GM20000 (cell line): ENCODE results near the gene GOLGA6A.
"Not testable (repeated sequence)": the region's sequence is repeated elsewhere in the genome, so short reads cannot be mapped to it uniquely, and the experiment has no call there.

Experiments
- DNase-seq: peaks from one replicate; pipeline ENCODE4 v3.0.0; 2012; ENCODE audit warnings: low spot score
- CTCF ChIP-seq: IDR thresholded peaks from 2 replicates; pipeline ENCODE4 v1.5.1; 2012; ENCODE audit warnings: mild to moderate bottlenecking, control low read depth; ENCODE audit errors: extremely low read depth, missing control alignments

GOLGA6A gene

DNA sequence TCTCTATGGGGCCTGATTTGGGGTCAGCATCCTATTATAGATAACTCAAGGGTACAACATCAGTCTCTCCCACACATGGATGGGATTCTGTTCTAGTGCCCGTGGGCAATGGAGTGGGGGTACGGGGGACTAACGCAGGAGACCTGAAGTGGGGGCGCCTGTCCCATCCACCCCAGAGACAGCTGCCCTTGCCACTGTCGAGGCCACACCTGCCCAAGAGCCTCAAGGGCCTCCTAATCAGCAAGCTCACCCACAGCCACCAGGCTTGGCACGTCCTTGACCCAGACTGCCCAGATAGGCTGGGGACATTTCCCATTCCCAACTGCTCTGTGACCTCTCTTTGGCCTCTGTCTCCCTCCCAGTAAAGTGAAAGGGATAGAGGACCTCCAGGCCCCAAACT is 39.5 kb upstream of the GOLGA6A start:
- no peak for DNase-seq
- no peak for TF ChIP-seq CTCF

- no peak for DNase-seq
- no peak for TF ChIP-seq CTCF
Measured at GRCh38 chr15:74121039-74121438, 38.7 kb upstream of the GOLGA6A start.

- no peak for TF ChIP-seq CTCF
Measured at GRCh38 chr15:74120426-74120825, 38.1 kb upstream of the GOLGA6A start.

GRCh38 chr15:74109713-74110112 is 27.4 kb upstream of the GOLGA6A start:
- no peak for DNase-seq
- no peak for TF ChIP-seq CTCF

More at GRCh38 chr15:74120426-74120825, 38.1 kb upstream of the GOLGA6A start:
- DNase-seq, result no peak

DNA sequence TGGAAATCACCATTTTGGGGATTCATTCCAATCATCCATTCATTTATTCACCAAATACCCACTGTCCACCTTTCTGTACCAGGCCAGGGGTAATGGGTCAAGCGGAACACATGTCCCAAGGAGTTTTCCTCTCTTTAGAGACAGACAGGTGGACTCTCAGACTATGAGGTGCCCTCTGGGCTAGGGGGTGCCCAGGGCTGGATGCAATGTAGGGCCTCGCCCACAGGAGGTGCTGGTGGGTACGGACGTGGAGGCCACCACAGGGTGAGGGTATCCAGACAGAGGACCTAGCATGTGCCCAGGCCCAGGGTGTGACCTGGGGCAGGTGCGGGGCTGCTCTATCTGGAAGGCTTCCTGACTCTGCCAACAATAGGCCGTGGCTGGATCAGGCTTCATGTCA is 26.3 kb upstream of the GOLGA6A start:
- DNase-seq, result not testable (repeated sequence)

GRCh38 chr15:74108111-74108510 is 25.8 kb upstream of the GOLGA6A start:
- no peak for TF ChIP-seq CTCF

DNA sequence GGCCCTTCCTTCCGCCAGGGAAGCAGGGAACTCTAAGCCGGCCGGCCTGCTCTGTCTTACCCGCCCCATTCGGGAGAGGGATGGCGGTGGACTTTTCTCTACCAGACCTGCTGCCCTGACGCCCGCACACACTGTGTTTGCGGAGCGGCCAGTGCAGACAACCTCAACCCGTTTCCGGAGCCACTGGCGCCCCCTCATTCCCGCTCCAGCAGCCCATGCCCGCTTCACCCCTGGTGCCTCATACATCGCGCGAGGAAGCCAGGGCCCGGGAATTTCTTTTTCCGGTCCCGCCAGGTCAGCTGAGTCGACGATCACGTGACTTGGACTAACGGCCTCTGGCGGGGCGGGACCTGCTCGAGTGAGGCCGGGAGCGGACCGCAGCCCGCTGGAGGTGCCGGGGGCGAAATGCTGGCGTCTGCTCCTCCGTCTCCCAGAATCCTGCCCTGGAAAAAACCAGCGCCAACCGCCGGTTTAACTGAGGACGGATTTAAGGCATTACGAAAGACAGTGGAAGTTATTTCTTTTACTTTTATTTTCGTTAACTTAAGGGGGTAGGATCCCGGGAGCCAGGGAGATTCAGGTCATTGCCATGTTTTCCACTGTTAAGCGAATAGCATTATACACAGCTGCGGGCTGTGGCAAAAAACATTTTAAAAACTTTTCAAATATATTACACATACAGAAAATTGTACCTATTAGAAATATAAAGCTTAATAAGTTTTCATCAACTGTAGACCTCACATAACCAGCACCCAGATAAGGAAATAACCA is 17.8 kb upstream of the GOLGA6A start:
- DNase-seq, result peak; percentile 74

More at GRCh38 chr15:74108111-74108510, 25.8 kb upstream of the GOLGA6A start:
- no peak for DNase-seq

DNA sequence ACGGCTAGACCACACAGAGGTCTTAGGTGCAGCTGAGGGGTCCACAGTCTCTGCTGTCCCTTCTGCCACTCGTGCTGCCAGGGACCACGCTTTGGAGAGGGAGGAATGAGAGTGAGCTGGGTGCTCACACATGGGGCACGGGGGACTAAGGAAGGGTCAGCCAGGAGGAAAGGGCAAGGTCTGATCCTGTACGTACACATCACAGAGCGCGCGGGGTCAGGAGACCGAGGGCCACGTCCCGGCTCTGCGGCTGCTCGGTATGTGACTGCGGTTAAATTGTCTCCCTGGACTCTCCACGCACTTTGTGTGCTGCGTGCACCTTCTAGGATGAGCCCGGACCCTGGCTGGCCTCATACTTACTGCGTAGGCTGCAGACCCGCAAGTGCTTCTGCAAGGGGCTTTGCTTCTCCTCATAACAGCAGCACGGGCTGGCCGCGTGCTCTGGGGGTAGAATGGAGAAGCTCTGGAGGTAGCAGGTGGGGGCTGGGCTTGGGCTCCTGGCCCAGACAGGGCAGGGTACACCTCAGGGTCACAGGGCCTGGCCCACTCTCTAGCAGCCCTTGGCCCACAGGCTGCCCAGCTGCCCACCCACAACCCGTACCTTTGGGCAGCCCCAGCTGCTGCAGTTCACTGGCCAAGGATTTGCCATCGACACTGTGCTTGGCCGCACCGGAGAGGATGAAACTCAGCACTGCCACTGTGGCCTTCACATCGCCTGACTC is 14.6 kb upstream of the GOLGA6A start:
- not testable (repeated sequence) for DNase-seq

GRCh38 chr15:74095610-74096009 is 13.3 kb upstream of the GOLGA6A start:
- DNase-seq, result not testable (repeated sequence)

DNA sequence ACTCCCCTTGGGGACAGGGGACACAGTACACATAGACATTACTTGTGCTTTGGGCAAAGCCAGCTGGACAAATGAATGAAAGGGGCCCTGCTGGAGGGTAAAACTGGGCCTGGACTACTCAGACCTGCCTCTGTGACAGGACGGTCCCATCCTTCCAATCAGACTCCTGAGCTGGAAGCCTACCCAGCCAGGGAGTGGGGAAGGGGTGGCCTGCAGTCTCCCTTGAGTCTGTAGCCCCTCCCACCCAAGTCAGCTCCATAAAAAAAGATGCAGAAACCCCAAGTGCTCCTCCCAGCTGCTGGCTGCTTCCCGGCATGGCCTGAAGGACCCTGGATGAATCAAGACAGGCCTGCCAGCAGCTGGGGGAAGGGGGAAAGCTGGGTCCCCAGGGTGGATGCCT is 12.2 kb upstream of the GOLGA6A start:
- DNase-seq, result not testable (repeated sequence)

DNA sequence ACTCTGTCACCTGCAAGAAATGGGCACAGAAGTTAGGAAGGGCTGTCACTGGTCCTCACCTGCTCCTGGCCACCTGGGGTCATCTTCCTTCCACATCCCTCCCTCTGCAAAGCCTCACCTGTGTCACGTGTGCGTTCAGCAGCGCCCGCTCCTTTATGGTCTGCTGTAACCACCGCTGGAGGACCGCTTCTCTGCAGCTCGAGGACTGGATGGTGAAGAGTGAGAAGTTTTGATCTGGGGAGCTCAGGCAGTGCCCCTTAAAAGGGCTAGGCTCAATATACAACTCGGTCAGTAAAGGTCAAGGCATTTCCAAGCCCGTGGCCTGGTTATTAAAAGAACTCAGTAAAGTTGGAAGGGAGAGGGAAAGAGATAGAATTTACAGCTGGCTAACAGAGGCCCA is 6.6 kb downstream of the GOLGA6A start:
- DNase-seq, result not testable (repeated sequence)
